GM18520 (cell line): ENCODE results near the gene DAZL.
"Not testable (repeated sequence)": the region's sequence is repeated elsewhere in the genome, so short reads cannot be mapped to it uniquely, and the experiment has no call there.

ENCODE experiments used
- ATAC-seq: cut with Tn5 transposase; IDR thresholded peaks from one replicate; pipeline ENCODE4 v1.9.1; 2021; ENCODE audit not compliant: unreplicated experiment

Gene DAZL, protein sequence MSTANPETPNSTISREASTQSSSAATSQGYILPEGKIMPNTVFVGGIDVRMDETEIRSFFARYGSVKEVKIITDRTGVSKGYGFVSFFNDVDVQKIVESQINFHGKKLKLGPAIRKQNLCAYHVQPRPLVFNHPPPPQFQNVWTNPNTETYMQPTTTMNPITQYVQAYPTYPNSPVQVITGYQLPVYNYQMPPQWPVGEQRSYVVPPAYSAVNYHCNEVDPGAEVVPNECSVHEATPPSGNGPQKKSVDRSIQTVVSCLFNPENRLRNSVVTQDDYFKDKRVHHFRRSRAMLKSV

GRCh38 chr3:16604887-16605602 lies at the start of gene DAZL:
DAZL (minus strand) TSS chr3:16605423; CDS start chr3:16605205, 218 bp downstream.
- ATAC-seq, result no peak

- no peak for ATAC-seq
These were observed 49.8 kb upstream of the DAZL start for GRCh38 chr3:16654976-16655375.

DNA sequence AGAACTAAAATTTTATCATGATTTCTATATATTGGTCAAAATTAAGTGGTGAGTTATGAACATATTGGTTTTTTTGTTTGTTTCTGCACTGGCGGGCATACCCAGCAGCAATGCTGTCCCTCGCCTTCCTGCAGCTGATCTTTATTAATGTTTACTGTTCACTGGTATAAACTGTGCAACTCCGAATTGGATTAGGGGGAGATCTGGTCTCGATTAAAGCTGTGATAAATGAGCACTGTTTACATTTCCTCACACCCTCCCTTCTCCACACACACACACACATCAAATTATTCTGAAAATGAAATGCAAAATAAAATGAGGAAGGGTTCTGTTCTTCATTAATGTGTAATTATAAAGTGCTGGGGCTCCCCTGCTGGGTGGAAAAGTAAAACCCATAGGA lies 48.5 kb upstream of the DAZL start:
- ATAC-seq, result no peak

DNA sequence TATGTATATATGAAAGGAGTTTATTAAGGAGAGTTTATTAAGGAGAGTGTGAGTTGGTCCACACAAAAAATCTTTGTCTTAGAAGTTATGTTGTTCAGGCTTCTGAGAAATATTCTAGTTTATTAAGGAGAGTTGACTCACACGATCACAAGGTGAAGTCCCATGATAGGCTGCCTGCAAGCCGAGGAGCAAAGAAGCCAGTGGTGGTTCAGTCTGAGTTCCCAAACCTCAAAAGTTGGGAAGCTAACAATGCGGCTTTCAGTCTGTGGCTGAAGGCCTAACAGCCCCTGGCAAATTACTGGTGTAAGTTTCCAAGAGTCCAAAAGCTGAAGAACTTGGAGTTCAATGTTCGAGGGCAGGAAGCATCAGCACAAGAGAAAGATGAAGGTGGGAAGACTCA lies 42.4 kb upstream of the DAZL start:
- ATAC-seq, result no peak

DNA sequence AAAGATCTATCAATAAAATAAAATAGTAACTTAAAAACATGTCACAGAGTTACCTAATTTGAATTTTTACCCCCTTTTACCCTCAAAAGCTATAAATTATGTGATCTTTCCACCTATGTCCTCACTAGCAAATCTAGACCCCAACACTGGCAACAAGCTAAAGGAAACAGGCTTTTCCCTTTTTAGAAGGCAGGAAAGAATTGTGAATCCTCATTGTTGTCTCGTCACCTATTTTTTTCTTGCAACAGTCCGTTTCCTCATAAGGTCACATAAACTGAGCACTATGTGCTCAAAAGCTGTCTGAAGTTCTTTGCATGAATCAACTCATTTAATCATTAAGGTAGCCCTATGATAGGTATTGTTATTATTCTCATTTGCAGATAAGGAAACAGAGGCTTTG lies 34.6 kb upstream of the DAZL start:
- no peak for ATAC-seq

- no peak for ATAC-seq
These were observed 28.7 kb upstream of the DAZL start for GRCh38 chr3:16633948-16634347.

DNA sequence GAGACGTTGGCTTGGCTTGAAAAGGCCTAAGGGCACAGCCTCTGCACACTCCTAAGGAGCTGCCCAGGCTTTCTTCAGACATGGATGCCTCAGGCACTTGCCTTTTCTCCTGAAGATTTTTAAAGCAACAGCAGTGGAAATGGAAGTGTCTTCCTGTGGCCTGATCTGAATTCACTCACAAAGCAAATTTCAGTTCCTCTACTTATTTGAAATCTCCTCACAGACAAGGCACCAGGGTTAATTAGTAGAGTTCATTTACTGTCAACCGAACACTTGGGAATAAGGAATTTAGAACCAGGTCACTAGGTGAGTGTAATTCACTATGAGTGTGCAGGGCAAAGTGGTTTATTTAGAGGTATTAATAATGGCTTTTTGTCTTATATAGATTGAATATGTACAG lies 27.2 kb upstream of the DAZL start:
- ATAC-seq, result no peak

GRCh38 chr3:16618721-16619120 lies 13.5 kb upstream of the DAZL start:
- ATAC-seq, result no peak

GRCh38 chr3:16617155-16617554 lies 11.9 kb upstream of the DAZL start:
- not testable (repeated sequence) for ATAC-seq

DNA sequence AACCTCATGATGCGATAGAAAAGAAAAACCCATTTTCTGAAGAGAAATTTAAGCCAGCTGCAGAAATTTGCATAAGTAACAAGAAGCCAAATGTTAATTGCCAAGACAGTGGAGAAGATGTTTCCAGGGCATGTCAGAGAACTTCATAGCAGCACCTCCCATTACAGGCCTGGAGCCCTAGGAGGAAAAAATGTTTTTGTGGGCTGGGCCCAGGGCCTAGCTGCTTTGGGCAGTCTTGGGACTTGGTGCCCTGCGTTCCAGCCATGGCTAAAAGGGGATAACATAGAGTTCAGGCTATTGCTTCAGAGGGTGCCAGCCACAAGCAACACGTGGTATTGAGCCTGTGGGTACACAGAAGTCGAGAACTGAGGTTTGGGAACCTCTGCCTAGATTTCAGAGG lies 10.9 kb upstream of the DAZL start:
- no peak for ATAC-seq

- ATAC-seq, result no peak
These were observed 9.1 kb upstream of the DAZL start for GRCh38 chr3:16614033-16615031.

DNA sequence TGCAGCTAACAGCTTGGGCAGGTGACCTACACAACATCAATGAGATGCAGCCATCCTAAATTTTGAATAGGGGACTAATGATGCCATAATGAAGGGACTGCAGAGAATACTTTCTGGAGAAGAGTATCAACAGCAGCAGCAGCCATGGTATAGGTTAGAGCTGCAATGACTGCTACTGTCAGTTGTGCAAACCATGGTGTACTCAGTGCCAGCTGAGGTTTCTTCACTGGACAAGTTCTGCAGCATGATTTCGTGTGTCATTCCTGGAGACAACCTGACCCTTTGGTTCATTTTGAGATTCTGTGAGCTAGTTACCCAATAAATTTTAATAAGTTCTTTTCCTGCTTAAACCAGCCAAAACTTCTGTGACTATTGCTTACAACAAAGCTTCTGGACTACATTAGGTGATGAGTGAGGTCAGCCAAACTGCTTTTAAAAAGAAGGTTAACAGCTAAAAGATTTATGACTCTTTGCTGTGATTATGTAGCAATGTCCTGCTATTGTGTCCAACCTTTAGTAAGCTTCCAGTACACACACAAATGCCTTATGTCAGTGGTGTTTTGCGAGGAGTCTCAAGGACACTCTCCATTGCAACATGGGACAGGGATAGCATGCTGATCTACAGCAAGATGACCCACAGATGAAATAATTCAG lies 4.8 kb upstream of the DAZL start:
- no peak for ATAC-seq

- ATAC-seq, result no peak
These were observed 3.6 kb upstream of the DAZL start for GRCh38 chr3:16608816-16609215.

GRCh38 chr3:16607718-16608117 lies 2.5 kb upstream of the DAZL start:
- no peak for ATAC-seq

GRCh38 chr3:16606398-16606797 lies 1.2 kb upstream of the DAZL start:
- no peak for ATAC-seq

DNA sequence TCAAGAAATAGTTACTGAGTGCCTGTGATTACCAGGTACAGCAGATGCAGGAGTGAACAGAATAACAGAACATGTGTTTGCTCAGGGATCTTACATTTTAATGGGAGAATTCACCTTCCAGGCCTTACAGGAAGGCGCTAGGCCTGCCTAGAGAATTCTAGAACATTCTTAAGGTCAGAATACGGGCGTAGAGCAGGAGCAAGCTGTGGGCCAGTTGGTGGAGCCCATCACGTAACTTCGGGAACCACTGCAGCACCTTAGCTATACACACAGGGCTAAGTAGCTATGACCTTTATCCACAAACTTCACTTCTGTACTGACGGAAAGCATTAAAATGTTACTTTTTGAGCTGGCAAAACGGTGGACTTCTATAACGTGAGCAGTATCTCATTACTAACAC lies 743 bp upstream of the DAZL start:
- no peak for ATAC-seq

DNA sequence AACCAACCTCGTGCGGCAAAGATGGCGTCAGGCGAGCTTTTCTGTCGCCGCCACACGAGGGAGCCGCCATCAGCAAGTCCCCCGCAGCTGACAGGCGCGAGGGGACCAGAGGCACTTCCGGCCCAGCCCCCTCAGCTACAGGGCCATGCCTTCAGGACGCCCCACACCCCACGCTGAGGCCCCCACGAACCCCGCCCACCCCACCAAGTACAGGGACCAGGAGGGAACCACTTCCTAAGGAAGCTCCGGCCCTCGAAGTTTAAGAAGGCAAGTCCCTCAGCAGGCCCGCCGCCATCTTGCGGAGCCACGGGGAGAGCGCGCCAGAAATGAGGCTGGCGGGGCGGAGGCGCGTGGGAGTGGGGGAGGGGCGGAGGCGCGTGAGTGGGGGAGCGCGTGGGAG lies 790 bp downstream of the DAZL start:
- no peak for ATAC-seq

DNA sequence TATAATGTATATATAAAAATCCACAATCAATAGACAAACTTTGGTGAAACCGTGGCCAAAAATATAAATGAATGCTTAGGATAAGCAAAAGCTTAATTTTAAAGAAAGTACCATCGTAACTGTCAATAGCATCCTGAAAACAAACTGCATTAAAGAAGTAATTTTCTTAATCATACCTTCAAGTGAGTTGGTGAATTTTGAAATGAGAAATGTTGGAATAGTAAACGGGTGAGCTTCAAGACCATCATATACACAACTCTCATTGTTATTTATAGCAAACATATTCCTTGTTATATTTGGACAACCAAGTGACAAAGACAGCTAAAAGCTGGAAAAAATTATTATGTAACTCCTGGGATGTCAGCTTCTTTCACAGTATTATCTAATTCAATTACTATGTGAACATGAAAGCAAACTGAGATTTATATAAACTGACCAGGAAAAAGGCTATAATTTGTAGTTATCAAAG lies 3.7 kb downstream of the DAZL start:
- ATAC-seq, result no peak

DNA sequence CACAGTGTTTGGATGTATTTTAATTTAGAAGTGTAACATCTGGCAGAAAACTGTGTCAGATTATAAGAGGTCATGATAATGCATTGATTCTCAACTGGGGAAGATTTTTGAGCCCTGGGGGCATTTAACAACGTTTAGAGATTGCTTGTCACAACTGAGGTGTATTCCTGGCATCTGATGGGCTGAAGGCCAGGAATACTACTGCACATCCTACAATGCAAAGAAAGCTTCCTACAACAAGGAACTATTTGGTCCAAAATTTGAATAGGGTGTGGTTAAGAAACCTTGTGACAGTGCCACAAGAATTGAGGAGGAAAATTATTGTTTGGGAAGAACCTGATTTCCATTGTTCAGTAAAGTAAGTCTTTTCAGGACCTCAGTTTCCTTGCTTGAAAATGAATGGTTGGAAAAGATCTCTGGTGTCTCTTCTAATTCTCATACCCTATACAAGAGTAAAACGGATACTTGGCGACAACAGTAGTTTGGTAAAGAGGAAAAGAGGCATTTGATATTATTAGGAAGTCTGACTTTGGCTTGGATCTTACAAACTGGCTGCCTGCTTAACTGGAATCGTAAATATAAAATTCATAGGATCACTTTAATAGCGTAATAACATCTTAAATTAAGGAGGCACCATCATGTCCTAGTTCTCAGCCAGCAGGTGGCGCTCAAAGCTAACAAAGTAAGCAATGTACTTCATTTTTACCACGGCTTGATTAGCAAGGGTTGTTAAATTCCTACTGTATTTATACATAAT lies 4.3 kb downstream of the DAZL start:
- no peak for ATAC-seq

DNA sequence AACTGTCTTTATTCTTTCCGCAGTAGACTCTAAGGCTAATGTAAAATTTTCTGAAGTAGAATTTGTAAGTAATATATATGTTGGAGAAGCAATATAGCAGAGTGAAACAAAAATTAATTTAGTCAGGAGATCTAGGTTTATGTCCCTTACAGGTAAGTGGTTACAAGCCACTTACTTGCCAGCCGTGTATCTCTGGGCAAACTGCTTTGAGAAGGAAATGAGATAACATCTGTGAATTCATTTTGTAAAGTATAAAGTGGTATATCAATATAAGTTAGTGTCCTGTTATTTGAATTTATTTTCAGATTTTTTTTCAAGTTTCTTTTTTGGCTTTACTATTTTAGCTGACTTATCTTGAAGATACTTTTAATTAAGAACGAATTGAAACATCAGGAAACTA lies 5.5 kb downstream of the DAZL start:
- ATAC-seq, result no peak
